SK-N-SH (cell line): Measurements from ENCODE around the gene ZBTB12. TPM values are rescaled to one million over a fixed set of nuclear protein-coding genes. Genes with fewer than 3 reads are reported as not detected.
"Not testable (repeated sequence)": the region's sequence is repeated elsewhere in the genome, so short reads cannot be mapped to it uniquely, and the experiment has no call there.

Experiments used
- CTCF ChIA-PET: fragments of 300-600, 350-600 bp; formaldehyde crosslinking; extraction: SDS; loops from one replicate; lab custom pipeline; 2021; lab: Yijun Ruan, JAX
- POLR2A ChIA-PET: fragments of 350-600 bp; sonication (Branson Sonifier 250); formaldehyde crosslinking; extraction: SDS; loops from one replicate; lab custom pipeline; 2020; ENCODE audit warnings: antibody characterized with exemption, inconsistent platforms; lab: Yijun Ruan, JAX
- DNase-seq: peaks from one replicate; pipeline ENCODE4 v3.0.0; 2012
- H2AFZ ChIP-seq: fragments of 200-600 bp; sonication (generic); 2 replicates; pipeline ENCODE4 v1.8.1; 2016; ENCODE audit warnings: antibody characterized with exemption, mild to moderate bottlenecking, low read depth
- H3F3A ChIP-seq: fragments of 200-600 bp; sonication (generic); replicated peaks from 2 replicates; pipeline ENCODE3; 2016; ENCODE audit warnings: antibody characterized with exemption, mild to moderate bottlenecking; ENCODE audit not compliant: insufficient read depth
- H3K27ac ChIP-seq, 2 experiments: fragments of 200-500 bp in 1 of 2; fragments of 200-600 bp in 1 of 2; sonication (Bioruptor generic) in 1 of 2; sonication (generic), shearing (Covaris generic) in 1 of 2; 2 replicates each; pipeline versions ENCODE4 v1.5.1 to v1.6.1; 2014 to 2016; ENCODE audit warnings: low read depth in 2 of 2, inconsistent platforms in 1 of 2, low read length in 1 of 2, mild to moderate bottlenecking in 1 of 2, mixed read lengths in 1 of 2
- H3K27me3 ChIP-seq: fragments of 200-600 bp; sonication (generic), shearing (Covaris generic); 2 replicates; pipeline ENCODE4 v1.6.1; 2016; ENCODE audit warnings: mixed run types; ENCODE audit not compliant: insufficient read depth
- H3K36me3 ChIP-seq, 2 experiments: fragments of 200-500 bp in 1 of 2; fragments of 200-600 bp in 1 of 2; sonication (Bioruptor generic) in 1 of 2; sonication (generic) in 1 of 2; replicated peaks in 1 of 2; 2 replicates each; pipeline versions ENCODE3 to v1.5.1; 2014 to 2016; ENCODE audit warnings: low read length in 1 of 2, mild to moderate bottlenecking in 1 of 2; ENCODE audit not compliant: insufficient read depth in 2 of 2, control insufficient read depth in 1 of 2
- H3K4me1 ChIP-seq, 2 experiments: fragments of 200-500 bp in 1 of 2; fragments of 200-600 bp in 1 of 2; sonication (Bioruptor generic) in 1 of 2; sonication (generic), shearing (Covaris generic) in 1 of 2; 2 replicates each; pipeline versions ENCODE4 v1.5.1 to v1.6.1; 2014 to 2016; ENCODE audit warnings: low read depth in 1 of 2, low read length in 1 of 2, mixed run types in 1 of 2; ENCODE audit not compliant: insufficient read depth in 2 of 2, control insufficient read depth in 1 of 2
- H3K4me2 ChIP-seq: fragments of 200-600 bp; sonication (generic), shearing (Covaris generic); 2 replicates; pipeline ENCODE4 v1.6.1; 2017; ENCODE audit warnings: mixed run types
- H3K4me3 ChIP-seq, 2 experiments: fragments of 200-500 bp in 1 of 2; fragments of 200-600 bp in 1 of 2; sonication (Bioruptor generic) in 1 of 2; sonication (generic), shearing (Covaris generic) in 1 of 2; 2 replicates each; pipeline versions ENCODE4 v1.5.1 to v1.8.1; 2014 to 2016; ENCODE audit warnings: low read depth in 2 of 2, inconsistent platforms in 1 of 2, low read length in 1 of 2, mild to moderate bottlenecking in 1 of 2, mixed read lengths in 1 of 2, moderate library complexity in 1 of 2
- H3K79me2 ChIP-seq: fragments of 200-600 bp; sonication (generic); 2 replicates; pipeline ENCODE4 v1.8.1; 2017; ENCODE audit warnings: mild to moderate bottlenecking; ENCODE audit not compliant: insufficient read depth
- H3K9ac ChIP-seq: fragments of 200-600 bp; sonication (generic); 2 replicates; pipeline ENCODE4 v1.6.1; 2017; ENCODE audit warnings: mixed run types
- H3K9me2 ChIP-seq: fragments of 200-600 bp; sonication (generic); 2 replicates; pipeline ENCODE4 v1.6.1; 2017; ENCODE audit warnings: mixed run types
- H3K9me3 ChIP-seq: fragments of 200-600 bp; sonication (generic); 2 replicates; pipeline ENCODE4 v1.6.1; 2017; ENCODE audit warnings: mixed run types, mild to moderate bottlenecking, moderate library complexity
- H4K20me1 ChIP-seq: fragments of 200-600 bp; sonication (generic); 2 replicates; pipeline ENCODE4 v1.6.1; 2017; ENCODE audit warnings: mild to moderate bottlenecking, mixed run types; ENCODE audit not compliant: insufficient read depth
- EZH2phosphoT487 ChIP-seq: fragments of 200-600 bp; sonication (generic); IDR thresholded peaks from 2 replicates; pipeline ENCODE4 v1.6.1; 2017; ENCODE audit warnings: low read depth, mixed run types, mild to moderate bottlenecking, antibody characterized with exemption, moderate library complexity, borderline replicate concordance
- FOXM1 ChIP-seq: IDR thresholded peaks from 2 replicates; pipeline ENCODE4 v1.4.0; 2012; ENCODE audit warnings: low read depth, mild to moderate bottlenecking
- NFIC ChIP-seq: IDR thresholded peaks from 2 replicates; pipeline ENCODE4 v1.4.0; 2012; ENCODE audit warnings: borderline replicate concordance
- RCOR1 ChIP-seq: fragments of 150-350 bp; IDR thresholded peaks from 2 replicates; pipeline ENCODE4 v1.6.1; 2017; ENCODE audit warnings: antibody characterized with exemption, low read length
- WGBS: methylation state at CpG from one replicate; pipeline ENCODE4 v1.1.6; 2017; ENCODE audit warnings: low lambda C conversion rate; 5-methylcytosine and 5-hydroxymethylcytosine counted together
- polyA plus RNA-seq, 3 experiments: library from polyadenylated mRNA; depleted of rRNA; stranded (reverse); fragments of >200 nt; gene quantifications; 2 replicates each; pipeline ENCODE4 v1.2.3, GENCODE V29; 2012
- TF ChIP-seq, protein P1 (sequence below): fragments of 150-350 bp; IDR thresholded peaks from 2 replicates; pipeline ENCODE4 v1.6.1; 2016; ENCODE audit warnings: mild to moderate bottlenecking, low read depth, low read length
- TF ChIP-seq, protein P2 (sequence below): IDR thresholded peaks from 2 replicates; pipeline ENCODE4 v1.4.0; 2012; ENCODE audit warnings: low read depth, borderline replicate concordance
- TF ChIP-seq, protein P3 (sequence below): IDR thresholded peaks from 2 replicates; pipeline ENCODE4 v1.6.1; 2012; ENCODE audit warnings: mild to moderate bottlenecking, low read depth, low read length, moderate library complexity
- TF ChIP-seq, protein P4 (sequence below): IDR thresholded peaks from 2 replicates; pipeline ENCODE4 v1.4.0; 2012; ENCODE audit warnings: low read depth, borderline replicate concordance
- TF ChIP-seq, protein P5 (sequence below): IDR thresholded peaks from 2 replicates; pipeline ENCODE4; 2012

ZBTB12 gene
- polyA plus RNA-seq, 1 of the 3 experiments (the other 2 are of a cell fraction): 8.3 TPM

DNA sequence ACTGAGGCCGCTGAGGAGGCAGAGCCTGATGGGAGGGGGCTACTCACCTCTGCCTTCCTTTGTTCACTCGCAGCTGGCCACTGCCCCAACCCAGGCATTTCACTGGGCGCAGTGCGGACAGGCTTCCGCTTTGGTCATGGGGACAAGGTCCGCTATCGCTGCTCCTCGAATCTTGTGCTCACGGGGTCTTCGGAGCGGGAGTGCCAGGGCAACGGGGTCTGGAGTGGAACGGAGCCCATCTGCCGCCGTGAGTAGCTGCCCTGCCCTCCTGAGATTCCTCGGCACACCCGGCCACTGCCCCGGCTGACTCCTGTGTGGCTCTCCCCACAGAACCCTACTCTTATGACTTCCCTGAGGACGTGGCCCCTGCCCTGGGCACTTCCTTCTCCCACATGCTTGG is 31.7 kb upstream of the ZBTB12 start:
- Histone ChIP-seq H3K27ac (no peak overlapping the region), H3K9me2 (no peaks in the 10 kb centered on the region), H3K36me3 (no peaks in the 10 kb centered on the region), H3K4me2 (no peak overlapping the region), H4K20me1 (no peaks in the 10 kb centered on the region), H2AFZ (no peak overlapping the region), H3F3A (no peaks in the 10 kb centered on the region), H3K27me3 (no peaks in the 10 kb centered on the region; the same call in 1 of the 2 replicates), H3K4me1 (no peaks in the 10 kb centered on the region), H3K9me3 (no peaks in the 10 kb centered on the region), H3K9ac (no peak overlapping the region), H3K4me3 (no peak overlapping the region), H3K79me2 (no peaks in the 10 kb centered on the region)
- WGBS: 46% methylated on average over 9 of the region's 19 CpGs
- TF ChIP-seq, protein P1, sequence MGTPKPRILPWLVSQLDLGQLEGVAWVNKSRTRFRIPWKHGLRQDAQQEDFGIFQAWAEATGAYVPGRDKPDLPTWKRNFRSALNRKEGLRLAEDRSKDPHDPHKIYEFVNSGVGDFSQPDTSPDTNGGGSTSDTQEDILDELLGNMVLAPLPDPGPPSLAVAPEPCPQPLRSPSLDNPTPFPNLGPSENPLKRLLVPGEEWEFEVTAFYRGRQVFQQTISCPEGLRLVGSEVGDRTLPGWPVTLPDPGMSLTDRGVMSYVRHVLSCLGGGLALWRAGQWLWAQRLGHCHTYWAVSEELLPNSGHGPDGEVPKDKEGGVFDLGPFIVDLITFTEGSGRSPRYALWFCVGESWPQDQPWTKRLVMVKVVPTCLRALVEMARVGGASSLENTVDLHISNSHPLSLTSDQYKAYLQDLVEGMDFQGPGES: no peak
- TF ChIP-seq FOXM1 (no peak), EZH2phosphoT487 (no peak), NFIC (no peak), RCOR1 (no peak)
- TF ChIP-seq, protein P2, sequence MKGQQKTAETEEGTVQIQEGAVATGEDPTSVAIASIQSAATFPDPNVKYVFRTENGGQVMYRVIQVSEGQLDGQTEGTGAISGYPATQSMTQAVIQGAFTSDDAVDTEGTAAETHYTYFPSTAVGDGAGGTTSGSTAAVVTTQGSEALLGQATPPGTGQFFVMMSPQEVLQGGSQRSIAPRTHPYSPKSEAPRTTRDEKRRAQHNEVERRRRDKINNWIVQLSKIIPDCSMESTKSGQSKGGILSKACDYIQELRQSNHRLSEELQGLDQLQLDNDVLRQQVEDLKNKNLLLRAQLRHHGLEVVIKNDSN: no peak
- TF ChIP-seq, protein P3, sequence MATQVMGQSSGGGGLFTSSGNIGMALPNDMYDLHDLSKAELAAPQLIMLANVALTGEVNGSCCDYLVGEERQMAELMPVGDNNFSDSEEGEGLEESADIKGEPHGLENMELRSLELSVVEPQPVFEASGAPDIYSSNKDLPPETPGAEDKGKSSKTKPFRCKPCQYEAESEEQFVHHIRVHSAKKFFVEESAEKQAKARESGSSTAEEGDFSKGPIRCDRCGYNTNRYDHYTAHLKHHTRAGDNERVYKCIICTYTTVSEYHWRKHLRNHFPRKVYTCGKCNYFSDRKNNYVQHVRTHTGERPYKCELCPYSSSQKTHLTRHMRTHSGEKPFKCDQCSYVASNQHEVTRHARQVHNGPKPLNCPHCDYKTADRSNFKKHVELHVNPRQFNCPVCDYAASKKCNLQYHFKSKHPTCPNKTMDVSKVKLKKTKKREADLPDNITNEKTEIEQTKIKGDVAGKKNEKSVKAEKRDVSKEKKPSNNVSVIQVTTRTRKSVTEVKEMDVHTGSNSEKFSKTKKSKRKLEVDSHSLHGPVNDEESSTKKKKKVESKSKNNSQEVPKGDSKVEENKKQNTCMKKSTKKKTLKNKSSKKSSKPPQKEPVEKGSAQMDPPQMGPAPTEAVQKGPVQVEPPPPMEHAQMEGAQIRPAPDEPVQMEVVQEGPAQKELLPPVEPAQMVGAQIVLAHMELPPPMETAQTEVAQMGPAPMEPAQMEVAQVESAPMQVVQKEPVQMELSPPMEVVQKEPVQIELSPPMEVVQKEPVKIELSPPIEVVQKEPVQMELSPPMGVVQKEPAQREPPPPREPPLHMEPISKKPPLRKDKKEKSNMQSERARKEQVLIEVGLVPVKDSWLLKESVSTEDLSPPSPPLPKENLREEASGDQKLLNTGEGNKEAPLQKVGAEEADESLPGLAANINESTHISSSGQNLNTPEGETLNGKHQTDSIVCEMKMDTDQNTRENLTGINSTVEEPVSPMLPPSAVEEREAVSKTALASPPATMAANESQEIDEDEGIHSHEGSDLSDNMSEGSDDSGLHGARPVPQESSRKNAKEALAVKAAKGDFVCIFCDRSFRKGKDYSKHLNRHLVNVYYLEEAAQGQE: no peak
- TF ChIP-seq, protein P4, sequence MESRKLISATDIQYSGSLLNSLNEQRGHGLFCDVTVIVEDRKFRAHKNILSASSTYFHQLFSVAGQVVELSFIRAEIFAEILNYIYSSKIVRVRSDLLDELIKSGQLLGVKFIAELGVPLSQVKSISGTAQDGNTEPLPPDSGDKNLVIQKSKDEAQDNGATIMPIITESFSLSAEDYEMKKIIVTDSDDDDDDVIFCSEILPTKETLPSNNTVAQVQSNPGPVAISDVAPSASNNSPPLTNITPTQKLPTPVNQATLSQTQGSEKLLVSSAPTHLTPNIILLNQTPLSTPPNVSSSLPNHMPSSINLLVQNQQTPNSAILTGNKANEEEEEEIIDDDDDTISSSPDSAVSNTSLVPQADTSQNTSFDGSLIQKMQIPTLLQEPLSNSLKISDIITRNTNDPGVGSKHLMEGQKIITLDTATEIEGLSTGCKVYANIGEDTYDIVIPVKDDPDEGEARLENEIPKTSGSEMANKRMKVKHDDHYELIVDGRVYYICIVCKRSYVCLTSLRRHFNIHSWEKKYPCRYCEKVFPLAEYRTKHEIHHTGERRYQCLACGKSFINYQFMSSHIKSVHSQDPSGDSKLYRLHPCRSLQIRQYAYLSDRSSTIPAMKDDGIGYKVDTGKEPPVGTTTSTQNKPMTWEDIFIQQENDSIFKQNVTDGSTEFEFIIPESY: no peak
- TF ChIP-seq, protein P5, sequence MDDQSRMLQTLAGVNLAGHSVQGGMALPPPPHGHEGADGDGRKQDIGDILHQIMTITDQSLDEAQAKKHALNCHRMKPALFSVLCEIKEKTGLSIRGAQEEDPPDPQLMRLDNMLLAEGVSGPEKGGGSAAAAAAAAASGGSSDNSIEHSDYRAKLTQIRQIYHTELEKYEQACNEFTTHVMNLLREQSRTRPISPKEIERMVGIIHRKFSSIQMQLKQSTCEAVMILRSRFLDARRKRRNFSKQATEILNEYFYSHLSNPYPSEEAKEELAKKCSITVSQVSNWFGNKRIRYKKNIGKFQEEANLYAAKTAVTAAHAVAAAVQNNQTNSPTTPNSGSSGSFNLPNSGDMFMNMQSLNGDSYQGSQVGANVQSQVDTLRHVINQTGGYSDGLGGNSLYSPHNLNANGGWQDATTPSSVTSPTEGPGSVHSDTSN: no peak
- CTCF ChIA-PET: no interaction called here
- DNase-seq: no peak
- POLR2A ChIA-PET: no interaction called here

DNA sequence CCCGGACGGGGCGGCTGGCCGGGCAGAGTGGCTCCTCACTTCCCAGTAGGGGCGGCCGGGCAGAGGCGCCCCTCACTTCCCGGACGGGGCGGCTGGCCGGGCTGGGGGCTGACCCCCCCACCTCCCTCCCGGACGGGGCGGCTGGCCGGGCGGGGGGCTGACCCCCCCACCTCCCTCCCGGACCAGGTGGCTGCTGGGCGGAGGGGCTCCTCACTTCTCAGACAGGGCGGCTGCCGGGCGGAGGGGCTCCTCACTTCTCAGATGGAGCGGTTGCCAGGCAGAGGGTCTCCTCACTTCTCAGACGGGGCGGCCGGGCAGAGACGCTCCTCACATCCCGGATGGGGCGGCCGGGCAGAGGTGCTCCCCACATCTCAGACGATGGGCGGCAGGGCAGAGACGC is 30.3 kb upstream of the ZBTB12 start:
- H3F3A ChIP-seq, H3K79me2 ChIP-seq, H2AFZ ChIP-seq, CTCF ChIA-PET, H4K20me1 ChIP-seq, H3K27me3 ChIP-seq, H3K9ac ChIP-seq, DNase-seq, H3K4me1 ChIP-seq, H3K27ac ChIP-seq, H3K4me3 ChIP-seq, H3K36me3 ChIP-seq, H3K9me3 ChIP-seq, H3K4me2 ChIP-seq, H3K9me2 ChIP-seq, POLR2A ChIA-PET: not testable (repeated sequence)
- 87% methylated on average over 3 of the region's 32 CpGs for WGBS
